Osteocyte (in vitro differentiated cells): ENCODE measurements around the gene SCFD1. TPM values are rescaled to one million over a fixed set of nuclear protein-coding genes. Genes with fewer than 3 reads are reported as not detected.

ENCODE experiments used
- DNase-seq: peaks from one replicate; pipeline ENCODE4 v3.0.0; 2021; ENCODE audit warnings: mixed read lengths; ENCODE audit not compliant: unreplicated experiment; ENCODE audit errors: extremely low spot score
- H3K27ac Mint-ChIP-seq: one replicate; pipeline ENCODE4 v1.8.0; 2021; ENCODE audit warnings: mild to moderate bottlenecking, mixed read lengths; ENCODE audit not compliant: unreplicated experiment
- H3K27me3 Mint-ChIP-seq: one replicate; pipeline ENCODE4 v1.8.0; 2021; ENCODE audit warnings: mixed read lengths; ENCODE audit not compliant: unreplicated experiment
- H3K36me3 Mint-ChIP-seq: one replicate; pipeline ENCODE4 v1.8.0; 2021; ENCODE audit warnings: mixed read lengths; ENCODE audit not compliant: unreplicated experiment
- H3K4me1 Mint-ChIP-seq: one replicate; pipeline ENCODE4 v1.8.0; 2021; ENCODE audit warnings: mixed read lengths; ENCODE audit not compliant: unreplicated experiment
- H3K4me3 Mint-ChIP-seq: one replicate; pipeline ENCODE4 v1.8.0; 2021; ENCODE audit warnings: mild to moderate bottlenecking, moderate library complexity, mixed read lengths; ENCODE audit not compliant: unreplicated experiment
- H3K9me3 Mint-ChIP-seq: one replicate; pipeline ENCODE4 v1.8.0; 2021; ENCODE audit warnings: mixed read lengths; ENCODE audit not compliant: unreplicated experiment
- CTCF ChIP-seq: fragments of 200-600 bp; sonication (generic); IDR thresholded peaks from 2 replicates; pipeline ENCODE4 v1.5.0; 2021; ENCODE audit warnings: antibody characterized with exemption, mild to moderate bottlenecking, moderate library complexity
- total RNA-seq: library from RNA; stranded (reverse); gene quantifications from 2 replicates; pipeline ENCODE4 v1.2.1, GENCODE V29; 2021

SCFD1 gene
- total RNA-seq, 1 donor from 2014 or later = 107 TPM

GRCh38 chr14:30728471-30728870 is 106.4 kb downstream of the SCFD1 start:
- no peak for TF ChIP-seq CTCF
- Mint-ChIP-seq H3K36me3 (peaks cover 56% of the 10 kb centered on the region), H3K27me3 (no peaks in the 10 kb centered on the region), H3K4me1 (peaks cover 6% of the 10 kb centered on the region), H3K4me3 (no peak overlapping the region), H3K27ac (no peak overlapping the region), H3K9me3 (no peaks in the 10 kb centered on the region)
- no peak for DNase-seq

- no peak overlapping the region for H3K4me3 Mint-ChIP-seq
- H3K9me3 Mint-ChIP-seq = peaks cover 7% of the 10 kb centered on the region
These were observed 115.8 kb downstream of the SCFD1 start for GRCh38 chr14:30737916-30738315.

GRCh38 chr14:30738978-30739377 is 116.9 kb downstream of the SCFD1 start:
- DNase-seq = no peak
- no peak for TF ChIP-seq CTCF
- Mint-ChIP-seq H3K27ac (no peak overlapping the region), H3K4me3 (no peak overlapping the region), H3K36me3 (peaks cover 33% of the 10 kb centered on the region), H3K9me3 (peaks cover 7% of the 10 kb centered on the region), H3K27me3 (no peaks in the 10 kb centered on the region), H3K4me1 (no peaks in the 10 kb centered on the region)

More at GRCh38 chr14:30737916-30738315, 115.8 kb downstream of the SCFD1 start:
- Mint-ChIP-seq H3K27me3 (no peaks in the 10 kb centered on the region), H3K27ac (no peak overlapping the region), H3K36me3 (peaks cover 38% of the 10 kb centered on the region), H3K4me1 (no peaks in the 10 kb centered on the region)
- DNase-seq = no peak
- no peak for TF ChIP-seq CTCF

GRCh38 chr14:30748343-30748742 is 126.2 kb downstream of the SCFD1 start:
- Mint-ChIP-seq H3K4me3 (no peak overlapping the region), H3K27me3 (peaks cover 20% of the 10 kb centered on the region), H3K9me3 (no peaks in the 10 kb centered on the region), H3K36me3 (no peaks in the 10 kb centered on the region), H3K27ac (no peak overlapping the region), H3K4me1 (no peaks in the 10 kb centered on the region)
- DNase-seq = no peak
- no peak for TF ChIP-seq CTCF

GRCh38 chr14:30751646-30752416 is 129.7 kb downstream of the SCFD1 start:
- no peaks in the 10 kb centered on the region for H3K36me3 Mint-ChIP-seq
- TF ChIP-seq CTCF = no peak
- no peak for DNase-seq
- no peaks in the 10 kb centered on the region for H3K4me1 Mint-ChIP-seq
- no peak overlapping the region for H3K27ac Mint-ChIP-seq
- no peaks in the 10 kb centered on the region for H3K9me3 Mint-ChIP-seq
- H3K4me3 Mint-ChIP-seq = no peak overlapping the region
- H3K27me3 Mint-ChIP-seq = peaks cover 25% of the 10 kb centered on the region
